Hematopoietic multipotent progenitor cell treated with erythropoietin and hydrocortisone succinate and interleukin-3 and kit ligand, for 8 days (in vitro differentiated cells): Measurements from ENCODE around the gene ADAMTS2.

Source experiments
- DNase-seq: peaks from one replicate; pipeline ENCODE4 v3.0.0-alpha.2; 2015

ADAMTS2 gene

DNA sequence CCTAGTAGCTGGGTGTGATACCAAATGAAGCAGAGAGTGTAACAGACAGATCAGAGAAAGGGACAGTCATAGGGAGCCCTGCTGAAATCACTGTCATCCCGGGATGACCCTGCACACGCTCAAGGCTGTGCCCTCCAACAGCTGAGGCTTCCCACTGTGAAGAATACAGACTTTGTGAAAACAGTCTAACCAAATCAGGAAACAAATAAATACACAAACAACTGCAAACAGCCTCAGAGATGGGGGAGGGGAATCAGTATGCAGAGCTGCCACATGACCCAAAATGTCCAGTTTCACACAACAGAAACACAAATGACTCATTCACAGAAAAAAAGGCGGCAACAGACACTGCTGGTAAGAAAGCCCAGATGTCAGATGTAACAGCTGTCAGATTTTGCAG is 101.9 kb downstream of the ADAMTS2 start:
- no peak for DNase-seq

DNA sequence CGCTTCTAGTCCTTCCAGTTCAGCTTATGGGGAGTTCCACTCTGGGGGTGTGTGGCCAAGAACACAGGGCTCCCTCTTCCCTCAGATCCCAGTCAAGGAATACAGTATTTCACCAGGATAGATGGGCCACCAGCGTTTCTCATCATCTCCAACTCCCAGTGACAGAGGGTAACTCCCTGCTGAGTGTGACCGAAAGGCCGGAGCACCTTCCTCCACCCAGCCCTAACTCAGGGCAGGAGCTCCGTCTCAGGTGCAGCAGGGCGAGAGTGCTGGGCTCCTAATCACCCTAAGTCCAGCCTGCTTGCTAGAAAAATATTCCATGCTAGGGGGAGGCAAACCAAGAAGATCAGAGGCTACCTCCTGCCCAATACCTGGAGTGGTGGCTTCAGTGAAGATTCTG is 102.6 kb downstream of the ADAMTS2 start:
- no peak for DNase-seq

DNA sequence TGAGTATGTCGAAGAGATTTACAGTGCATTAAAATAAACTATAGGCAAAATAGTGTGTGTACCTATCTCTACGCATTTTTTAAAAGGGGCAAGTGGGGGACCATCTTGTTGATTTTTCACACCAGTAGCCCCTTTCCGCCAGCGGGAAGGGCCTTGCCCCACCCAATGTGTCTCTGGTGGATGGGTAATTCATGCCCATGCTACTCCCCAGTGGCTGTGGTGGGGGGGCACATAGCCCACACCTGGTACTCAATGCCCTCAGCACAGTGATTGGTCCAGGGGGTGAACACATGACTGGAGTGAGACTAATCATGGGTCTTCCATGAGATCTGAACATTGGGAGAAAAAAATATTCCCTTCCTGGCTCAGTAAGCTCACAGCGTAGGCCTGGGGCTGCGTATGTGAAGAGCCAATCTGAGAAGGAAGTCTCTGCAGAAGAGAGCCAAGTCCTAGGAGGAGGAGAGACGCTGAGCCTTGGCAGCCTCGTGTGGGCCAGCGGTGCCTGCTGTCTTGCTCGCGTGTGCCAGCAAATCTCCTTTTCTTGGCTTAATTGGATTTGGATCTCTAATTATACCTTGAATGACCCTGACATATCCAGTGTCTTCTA is 103.4 kb downstream of the ADAMTS2 start:
- no peak for DNase-seq

DNA sequence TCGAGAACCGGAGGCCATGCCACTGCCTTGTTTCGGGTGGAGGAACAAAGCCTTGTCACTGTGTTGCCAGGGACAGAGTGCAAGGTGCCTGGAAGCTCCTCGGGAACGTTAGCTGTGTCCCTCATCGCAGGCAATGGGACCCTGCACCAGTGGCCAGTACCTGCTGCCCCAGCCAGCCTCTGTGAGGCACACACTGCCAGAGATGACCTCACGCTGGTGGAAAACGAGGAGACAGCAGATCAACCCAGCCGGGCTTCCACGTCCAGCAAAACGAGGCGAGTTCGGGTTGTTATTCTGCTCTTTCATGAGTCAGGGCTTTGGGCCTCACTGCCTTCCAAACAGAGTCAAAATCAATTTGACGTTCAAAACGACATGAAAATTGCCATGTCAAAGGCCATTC is 104.1 kb downstream of the ADAMTS2 start:
- no peak for DNase-seq

DNA sequence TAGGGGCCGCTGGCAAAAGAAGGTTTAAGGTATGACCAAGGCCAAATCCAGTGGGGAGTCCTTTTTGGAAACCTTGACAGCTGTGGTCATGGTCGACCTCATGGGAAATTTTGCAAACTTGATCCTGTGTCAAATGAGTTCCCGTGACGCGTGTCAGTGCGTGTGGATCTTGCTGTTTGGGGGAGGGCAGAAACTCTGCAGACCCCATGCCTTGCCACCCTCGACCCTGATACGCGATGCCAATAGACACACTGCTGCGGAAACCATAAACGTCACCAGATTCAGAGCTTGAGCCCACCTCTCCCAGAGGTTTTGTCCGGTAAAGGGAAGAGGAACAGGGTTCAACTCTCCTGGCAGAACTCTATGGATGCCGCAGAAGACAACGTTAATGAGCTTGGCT is 104.7 kb downstream of the ADAMTS2 start:
- DNase-seq: no peak

DNA sequence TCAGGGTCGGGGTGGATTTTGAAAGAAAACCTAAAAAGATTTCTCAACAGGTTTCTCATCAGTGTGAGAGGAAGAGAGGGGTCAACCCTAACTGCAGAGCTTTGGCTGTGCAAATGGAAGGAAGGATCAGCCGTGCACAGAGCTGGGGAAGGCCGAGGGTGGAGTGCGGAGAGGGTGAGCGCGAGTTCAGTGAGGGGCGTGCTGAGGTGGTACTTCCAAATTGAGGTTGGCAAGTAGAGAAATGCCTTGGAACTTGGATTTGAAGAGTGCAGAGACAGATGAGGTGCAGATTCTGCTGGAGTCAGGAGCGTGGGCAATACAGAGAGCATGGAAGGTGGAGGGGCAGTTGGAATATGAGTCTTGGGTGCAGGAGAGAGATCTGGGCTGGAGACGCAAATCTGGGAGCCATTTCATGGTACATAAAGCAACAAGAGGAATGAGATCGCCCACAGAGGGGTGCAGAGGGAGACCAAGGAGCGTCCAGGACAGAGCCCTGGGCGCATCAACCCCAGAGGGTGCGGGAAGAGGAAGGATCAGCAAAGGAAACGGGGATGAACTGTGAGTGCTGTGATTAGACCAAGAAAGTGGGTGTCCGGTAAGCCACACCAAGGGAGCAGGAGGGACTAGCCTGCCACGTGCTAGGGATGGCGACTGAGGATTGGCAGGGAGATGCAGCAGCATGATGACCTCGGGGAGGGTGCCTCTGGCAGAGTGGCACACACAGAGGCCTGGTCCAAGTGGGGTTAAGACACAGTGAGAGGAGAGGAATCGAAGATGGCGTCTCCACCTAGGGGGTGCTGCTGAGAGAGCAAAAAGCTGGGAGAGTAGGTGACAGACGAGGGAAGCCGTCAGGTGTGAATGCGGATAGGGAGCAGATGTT is 105.8 kb downstream of the ADAMTS2 start:
- no peak for DNase-seq

DNA sequence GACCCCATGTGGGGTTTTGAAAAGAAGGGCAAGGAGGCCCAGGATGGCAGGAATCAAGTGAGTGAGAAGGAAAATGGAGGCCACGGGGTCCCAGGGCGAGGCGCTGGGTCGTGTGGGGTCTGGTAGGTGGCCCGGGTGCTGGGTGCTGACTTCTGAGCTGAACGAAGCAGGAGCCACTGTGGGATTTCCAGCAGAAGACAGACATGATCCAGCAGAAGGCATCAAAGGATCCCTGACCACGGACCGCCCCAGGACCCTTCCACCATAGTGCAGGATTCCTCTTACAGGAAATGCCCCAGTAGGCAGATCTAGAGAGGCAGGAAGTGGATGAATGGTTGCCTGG is 106.7 kb downstream of the ADAMTS2 start:
- no peak for DNase-seq

DNA sequence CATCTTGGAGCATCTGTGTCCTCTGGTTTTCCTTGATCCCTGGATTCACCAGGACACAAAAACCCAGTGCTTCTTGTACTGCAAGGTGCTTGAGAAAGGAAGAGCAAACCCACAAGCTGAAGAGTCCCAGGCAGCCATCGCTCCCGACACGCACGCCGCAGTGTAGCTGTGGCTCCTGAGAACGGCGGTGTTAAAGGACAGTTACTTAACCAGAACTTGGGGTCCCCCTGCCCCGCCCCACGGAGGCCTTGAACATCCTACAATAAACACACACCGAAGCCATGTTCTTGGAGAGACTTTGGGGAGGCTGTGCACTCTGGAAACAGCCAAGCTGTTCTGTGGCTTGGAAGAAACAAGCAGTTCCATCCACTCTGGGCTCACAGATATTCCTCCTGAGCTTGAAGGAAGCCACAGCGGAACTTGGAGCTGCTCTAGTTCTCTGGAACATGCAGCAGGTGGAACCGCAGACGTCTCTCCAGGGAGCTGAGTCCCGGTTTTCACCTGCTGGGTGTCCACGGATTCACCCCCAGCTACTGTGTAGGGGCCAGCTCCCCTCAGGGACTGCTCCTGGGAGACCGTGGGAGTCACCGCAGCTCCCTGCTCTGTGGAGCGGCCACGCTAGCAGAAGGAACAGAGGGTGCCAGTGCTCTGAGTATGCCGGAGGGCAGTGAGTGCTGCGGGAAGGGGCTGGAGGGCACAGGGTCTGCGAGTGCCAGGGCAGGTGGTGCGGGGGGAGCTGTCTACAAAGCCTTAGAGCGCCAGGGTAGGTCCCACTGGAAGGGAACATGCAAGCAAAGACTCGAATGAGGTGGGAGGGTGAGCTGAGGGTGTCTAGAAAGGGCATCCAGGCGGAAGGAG is 107.3 kb downstream of the ADAMTS2 start:
- no peak for DNase-seq

DNA sequence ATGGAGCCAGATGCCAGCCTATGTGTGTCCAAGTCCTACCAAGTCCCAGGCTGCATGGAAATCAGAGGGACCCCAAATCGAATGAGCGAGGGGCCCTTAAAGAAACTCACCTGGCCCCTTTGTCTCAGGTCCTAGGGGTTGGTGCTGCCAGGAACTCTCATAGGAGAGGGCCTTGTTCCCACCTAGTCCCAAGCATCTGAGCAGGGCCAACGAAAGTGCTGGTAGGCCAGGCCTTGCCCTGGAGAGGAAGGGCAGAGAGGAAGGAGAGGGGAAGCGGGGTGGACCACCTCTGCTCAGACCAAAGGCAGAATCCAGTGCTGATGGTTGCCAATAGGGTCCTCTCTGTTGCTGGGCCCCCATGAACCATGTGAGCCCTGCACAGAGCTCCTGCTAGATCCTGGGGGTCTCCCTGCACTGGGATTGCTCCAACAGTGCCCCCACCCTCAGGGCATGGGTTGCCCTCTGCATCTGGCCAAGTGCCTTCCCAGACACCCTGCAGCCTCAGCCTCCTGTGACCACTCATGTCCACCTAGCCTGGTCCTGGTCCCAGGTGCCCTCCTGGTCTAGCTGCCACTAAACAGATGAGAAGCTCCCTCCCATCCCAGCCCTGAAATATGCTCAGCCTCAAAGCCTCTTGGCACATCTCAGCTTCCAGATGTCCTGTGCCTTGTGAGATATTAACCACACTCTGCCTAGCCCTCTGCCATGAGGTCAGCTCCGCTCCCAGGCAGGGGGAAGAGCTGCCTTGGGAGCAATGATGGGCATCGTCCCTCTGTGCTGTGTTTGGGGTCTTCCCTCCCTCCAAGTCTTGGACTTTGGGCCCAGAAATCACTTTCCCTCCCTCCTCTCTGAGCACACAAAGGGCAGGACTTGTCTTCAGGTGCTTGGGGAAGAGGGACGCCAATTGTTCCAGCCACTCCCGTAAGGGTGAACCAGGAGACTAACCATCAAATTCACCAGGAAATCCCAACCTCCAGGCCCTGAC is 109.6 kb downstream of the ADAMTS2 start:
- DNase-seq: no peak

DNA sequence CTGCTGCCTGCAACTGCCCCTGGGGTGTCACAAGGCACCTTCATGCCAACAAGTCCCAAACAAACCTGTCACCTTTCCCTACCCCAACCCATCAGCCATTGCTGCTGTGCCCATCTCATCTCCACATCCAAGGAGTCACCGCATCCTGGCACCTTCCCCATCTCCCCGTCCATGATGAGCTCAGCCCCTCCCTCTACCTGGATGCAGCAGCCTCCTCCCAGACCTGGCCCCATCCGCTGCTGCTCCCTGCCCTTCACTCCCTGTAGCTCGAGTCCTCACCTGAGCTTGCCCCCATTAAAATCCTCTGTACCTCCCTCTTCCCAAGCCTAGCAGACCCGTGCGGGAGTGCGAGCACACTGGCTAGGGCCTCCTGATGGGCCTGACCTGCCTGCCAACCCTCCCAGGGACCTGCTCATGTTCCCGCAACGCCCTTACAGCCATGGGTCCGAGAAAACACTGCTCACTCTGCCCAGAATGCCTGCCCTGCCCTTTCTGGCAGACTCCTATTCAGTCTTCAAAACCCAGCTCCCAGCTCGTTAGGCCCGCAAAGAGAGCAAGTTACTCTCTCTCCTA is 110.6 kb downstream of the ADAMTS2 start:
- DNase-seq: no peak

DNA sequence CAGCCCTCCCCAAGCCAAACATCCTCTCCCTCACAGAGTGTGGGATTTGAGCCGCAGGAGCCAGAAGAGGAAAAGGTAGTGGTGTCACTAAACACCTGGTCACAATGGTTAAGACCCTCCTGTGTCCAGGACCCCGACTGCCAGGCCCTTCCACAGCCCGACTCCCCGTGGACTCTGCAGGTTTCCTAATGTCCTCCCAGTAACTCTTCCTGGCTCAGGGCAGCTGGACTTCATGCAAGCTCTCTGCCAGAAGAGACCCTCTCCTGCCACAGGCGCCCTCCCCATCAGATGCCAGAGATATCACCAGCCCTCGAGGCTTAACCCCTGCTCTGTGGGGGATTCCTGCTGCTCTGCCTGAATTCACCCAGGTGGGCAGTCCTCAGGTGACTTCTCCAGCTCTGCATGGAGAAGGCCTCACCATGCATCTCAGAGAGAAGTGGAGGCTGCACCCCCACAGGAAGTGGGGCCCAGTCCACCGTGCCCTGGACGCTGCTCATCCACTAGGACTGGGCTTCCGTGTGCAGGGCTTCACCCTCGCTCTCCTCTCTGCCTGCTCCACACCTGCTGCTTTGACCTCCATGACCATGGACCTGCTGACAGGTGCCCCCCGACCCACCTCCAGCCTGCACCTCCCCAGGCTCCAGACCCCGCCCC is 111.2 kb downstream of the ADAMTS2 start:
- DNase-seq: no peak

DNA sequence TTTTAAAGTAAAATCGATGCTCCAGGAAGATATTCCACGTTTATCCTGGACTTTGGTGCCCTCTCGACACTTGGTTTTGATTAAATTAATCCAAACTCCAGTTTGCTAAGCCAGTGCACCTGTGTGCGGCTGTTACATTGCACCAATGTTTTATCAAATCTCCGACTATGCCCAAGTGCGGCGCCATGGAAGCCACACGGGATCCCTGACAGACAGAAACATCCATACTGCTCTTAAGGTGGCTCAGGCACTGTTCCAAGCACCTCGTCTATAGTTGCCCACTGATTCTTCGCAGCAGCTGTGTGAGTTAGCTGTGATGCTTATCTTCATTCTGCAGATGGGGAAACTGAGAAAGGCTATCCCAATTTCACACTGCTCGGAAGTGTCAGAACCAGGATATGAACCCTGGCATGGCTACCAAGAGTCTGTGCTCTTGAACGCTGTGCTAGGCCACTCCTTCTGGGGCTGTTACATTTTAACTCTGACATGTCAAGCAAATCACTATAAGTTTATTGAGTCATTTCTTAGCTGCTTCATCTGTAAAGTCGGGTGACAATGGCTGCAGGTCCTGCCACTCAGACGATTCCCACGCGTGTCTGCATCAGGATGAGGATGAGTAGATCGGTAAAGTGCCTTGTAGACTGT is 113.0 kb downstream of the ADAMTS2 start:
- no peak for DNase-seq

DNA sequence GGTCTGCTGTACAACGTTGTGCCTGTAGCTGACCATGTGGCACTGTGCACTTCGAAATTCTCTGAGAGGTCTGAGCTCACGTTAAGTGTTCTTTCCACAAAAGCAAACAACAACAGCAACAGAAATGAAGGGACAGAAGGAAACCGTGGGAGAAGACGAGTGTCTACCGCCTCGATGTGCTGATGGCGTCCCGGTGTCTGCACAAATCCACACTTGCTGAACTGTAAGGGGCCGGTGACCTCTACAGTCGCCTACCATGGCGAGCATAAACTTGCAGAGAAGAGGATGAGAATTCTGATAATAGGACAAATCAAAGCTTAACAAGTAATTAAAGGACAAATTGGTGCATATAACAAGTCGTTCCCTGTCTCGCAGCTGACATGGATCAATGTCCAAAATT is 114.0 kb downstream of the ADAMTS2 start:
- DNase-seq: no peak

DNA sequence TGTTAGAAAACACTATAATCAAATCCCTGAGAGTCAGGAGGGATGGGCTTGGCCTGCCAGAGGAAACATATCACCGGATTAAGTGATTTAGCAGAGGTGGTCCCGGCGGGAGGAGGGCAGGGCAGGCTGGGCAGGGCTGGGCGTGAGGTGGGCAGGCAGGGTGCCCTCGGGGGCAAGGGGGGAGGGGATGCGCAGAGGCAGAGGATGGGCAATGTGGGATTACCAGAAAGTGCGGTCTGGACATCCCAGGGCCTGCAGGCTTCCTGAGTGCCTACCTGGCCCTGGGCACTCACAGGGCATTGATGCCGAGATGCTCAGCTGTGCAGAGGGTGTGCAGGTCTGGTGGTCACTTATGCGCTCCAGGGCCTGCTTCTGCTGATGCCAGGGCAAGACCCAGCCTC is 115.2 kb downstream of the ADAMTS2 start:
- no peak for DNase-seq

DNA sequence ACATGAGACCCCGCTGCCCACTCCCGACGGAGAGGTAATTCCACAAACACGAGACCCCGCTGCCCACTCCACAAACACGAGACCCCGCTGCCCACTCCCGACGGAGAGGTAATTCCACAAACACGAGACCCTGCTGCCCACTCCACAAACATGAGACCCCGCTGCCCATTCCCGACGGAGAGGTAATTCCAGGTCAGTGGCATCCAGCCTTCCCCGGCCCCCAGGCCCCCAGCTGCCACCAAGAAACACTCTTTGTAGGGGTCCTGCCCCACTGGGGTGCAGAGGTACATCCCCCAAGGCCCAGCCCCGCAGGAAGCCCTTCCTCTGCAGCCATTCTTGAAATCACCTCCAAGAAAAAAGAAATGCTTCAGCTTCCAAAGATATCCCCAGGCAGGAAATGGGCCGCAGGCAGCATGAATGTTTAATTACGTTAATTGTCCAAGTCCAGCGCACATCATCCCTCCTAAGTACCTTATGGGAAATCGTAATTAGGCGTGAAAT is 115.9 kb downstream of the ADAMTS2 start:
- DNase-seq: no peak

DNA sequence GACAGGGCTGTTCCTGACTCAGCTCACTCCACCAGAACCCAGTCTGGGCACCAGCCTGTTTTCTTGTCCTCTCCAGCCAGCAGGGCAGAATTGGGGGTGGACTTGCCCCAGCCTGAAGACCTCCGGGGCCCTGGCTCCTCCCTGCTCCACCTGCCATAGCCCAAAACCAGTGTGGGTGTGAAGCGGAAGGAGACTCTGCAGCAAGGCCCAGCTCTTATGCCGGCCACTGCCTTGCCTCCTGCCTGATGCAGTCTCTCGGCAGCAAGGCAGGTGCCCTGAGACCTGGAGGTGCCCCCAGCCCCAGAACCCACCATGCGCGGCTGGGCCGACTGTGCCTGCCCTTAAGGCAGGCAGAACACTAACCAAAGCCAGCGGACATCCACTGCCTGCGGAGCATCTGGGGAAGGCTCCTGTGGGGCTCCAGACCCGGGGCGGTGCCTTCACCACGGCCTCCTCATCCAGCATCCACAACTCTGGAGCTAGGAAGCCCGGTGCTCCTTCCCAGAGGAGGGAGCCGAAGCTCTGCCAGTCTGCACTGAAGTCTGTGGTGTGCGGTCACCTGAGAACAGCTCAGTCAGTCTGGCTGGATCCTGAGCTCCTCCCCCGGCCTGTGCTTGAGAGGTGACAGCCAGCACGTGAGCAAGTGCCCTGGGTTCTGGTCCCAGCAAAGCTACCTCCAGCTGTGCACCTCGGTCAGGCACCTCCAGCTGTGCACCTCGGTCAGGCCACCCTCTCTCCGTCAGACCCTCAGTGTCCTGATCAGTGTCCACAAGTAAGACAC is 116.7 kb downstream of the ADAMTS2 start:
- DNase-seq: no peak

DNA sequence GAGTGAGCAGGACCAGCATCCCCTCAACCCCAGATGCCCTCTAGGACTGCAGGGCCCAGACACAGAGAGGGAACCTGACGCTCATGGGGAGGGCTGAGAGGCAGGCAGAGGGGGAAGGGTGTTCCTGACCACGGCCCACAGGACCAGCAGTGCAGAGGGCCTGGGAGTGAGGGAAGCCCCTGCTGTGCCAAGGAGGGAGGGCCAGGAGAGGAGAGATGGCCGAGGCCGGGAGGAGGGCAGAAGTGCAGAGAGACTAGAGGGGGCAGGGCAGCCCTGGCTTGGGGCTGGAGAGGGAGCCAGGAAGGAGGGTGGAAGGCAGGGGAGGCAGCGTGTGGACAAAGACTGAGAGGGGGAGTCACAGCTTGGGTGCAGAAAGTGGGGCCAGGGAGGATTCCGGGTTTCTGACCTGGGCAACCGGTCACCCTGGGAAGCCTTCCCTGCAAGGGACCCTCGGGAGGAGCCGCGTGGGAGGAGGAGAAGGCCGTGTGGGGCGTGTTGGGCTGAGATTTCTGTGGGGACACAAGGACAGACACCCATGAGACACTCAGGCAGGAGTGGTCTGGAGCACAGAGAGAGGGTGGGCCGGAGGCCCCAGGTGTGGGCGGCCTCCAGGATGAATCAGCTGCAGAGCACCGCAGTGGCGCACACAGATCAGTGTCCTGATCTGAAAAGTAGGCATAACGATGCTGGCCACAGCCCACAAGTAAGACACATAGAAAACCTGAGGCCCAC is 117.5 kb downstream of the ADAMTS2 start:
- no peak for DNase-seq

DNA sequence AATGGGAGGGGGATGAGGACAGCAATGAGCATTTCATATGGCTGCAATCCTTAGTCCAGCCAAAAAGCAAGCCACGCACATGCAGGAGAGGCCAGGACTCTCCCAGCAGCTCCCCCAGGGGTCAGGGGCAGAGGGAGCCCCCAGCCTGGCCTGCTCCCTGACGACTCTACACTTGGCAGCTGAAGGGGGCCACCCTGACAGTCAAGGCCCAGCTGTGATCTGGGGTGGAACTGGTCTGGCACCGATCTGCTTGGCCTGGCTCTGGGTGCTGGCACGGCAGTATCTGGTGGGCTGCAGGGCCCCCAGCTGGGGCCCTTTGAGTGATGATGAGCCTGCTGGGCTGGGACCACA is 118.1 kb downstream of the ADAMTS2 start:
- no peak for DNase-seq

DNA sequence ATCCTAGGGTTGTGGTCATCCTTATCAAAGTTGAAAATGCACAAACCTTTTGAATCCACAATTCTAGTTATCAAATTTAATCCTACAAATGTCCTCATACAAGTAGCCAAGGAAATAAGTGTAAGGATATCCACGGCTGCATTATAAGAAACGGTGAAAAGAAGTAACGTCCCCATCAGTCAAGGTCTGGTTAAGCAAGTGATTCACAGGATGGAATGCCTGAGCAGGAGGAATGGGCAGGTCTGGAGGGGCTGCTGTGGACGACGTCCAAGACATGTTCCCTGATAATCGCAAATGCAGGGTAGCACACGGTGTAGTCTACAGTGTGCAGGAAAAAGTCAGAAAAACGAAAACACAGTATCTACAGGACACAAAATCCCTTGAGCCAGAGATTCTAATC is 118.6 kb downstream of the ADAMTS2 start:
- DNase-seq: no peak
